ENCODE data around the gene GPR31.

- TF ChIP-seq CTCF (IDR thresholded peaks at IDR 0.05) (no peak), ZFX (IDR thresholded peaks at IDR 0.05; ENCODE audit: borderline replicate concordance) (no peak)
Measured at GRCh38 chr6:167134448-167135328, 23.1 kb downstream of the GPR31 start.

Measured in 22Rv1 (cell line).